GM12878 (cell line): Measurements from ENCODE around the gene RHBDD1. TPM values are rescaled to one million over a fixed set of nuclear protein-coding genes. Genes with fewer than 3 reads are reported as not detected.

ENCODE experiments used
- ATAC-seq: fragments of 200-7000 bp; cut with Tn5 transposase; 3 replicates; pipeline ENCODE4 v1.9.1; 2020; ENCODE audit warnings: mild to moderate bottlenecking, moderate library complexity
- BruUV-seq: library from RNA; stranded (reverse); fragments of 400-500 nt; replicated peaks from 2 replicates; lab custom pipeline; 2021; lab: Mats Ljungman, UMichigan
- CTCF ChIA-PET: fragments of 300-600 bp; sonication (Branson Sonifier 250); formaldehyde crosslinking; extraction: SDS; loops from one replicate; lab custom pipeline; 2021; ENCODE audit warnings: inconsistent platforms; lab: Yijun Ruan, JAX
- POLR2A ChIA-PET: fragments of 350-600 bp; formaldehyde crosslinking; extraction: SDS; loops from one replicate; lab custom pipeline; 2021; ENCODE audit warnings: inconsistent platforms; lab: Charles Lee
- RAD21 ChIA-PET: fragments of 300-600 bp; sonication (Branson Sonifier 250); formaldehyde crosslinking; loops from one replicate; lab custom pipeline; 2023; ENCODE audit warnings: antibody characterized with exemption; ENCODE audit not compliant: unreplicated experiment; lab: Charles Lee
- SMC1A ChIA-PET: fragments of 300-600 bp; sonication (Branson Sonifier 250); formaldehyde crosslinking; loops from one replicate; lab custom pipeline; 2023; ENCODE audit not compliant: unreplicated experiment, uncharacterized antibody; lab: Charles Lee
- DNase-seq: peaks from one replicate; pipeline ENCODE4 v3.0.0-alpha.2; 2011; ENCODE audit warnings: low read depth, low spot score
- FAIRE-seq: peaks from 3 replicates; lab custom pipeline; 2011; peaks lifted over from hg19 to GRCh38; lab: Jason Lieb, UNC
- H2AFZ ChIP-seq: 2 replicates; pipeline ENCODE4 v1.6.0; 2011; ENCODE audit warnings: low read depth, low read length, control low read depth; ENCODE audit not compliant: control insufficient read depth
- H3K27ac ChIP-seq: 2 replicates; pipeline ENCODE4 v1.5.1; 2011; ENCODE audit warnings: control low read depth; ENCODE audit not compliant: control insufficient read depth, insufficient read depth
- H3K27me3 ChIP-seq, 2 experiments: replicated peaks in 1 of 2; 2 replicates each; pipeline versions ENCODE4 v1.6.0 to v1.6.1; 2011; ENCODE audit warnings: low read length in 1 of 2; ENCODE audit not compliant: control insufficient read depth in 2 of 2, insufficient read depth in 2 of 2
- H3K36me3 ChIP-seq, 2 experiments: 2 replicates each; pipeline ENCODE4 v1.5.1; 2011; ENCODE audit warnings: low read length in 1 of 2; ENCODE audit not compliant: control insufficient read depth in 2 of 2, insufficient read depth in 2 of 2
- H3K4me1 ChIP-seq: 2 replicates; pipeline ENCODE4 v1.6.1; 2011; ENCODE audit warnings: mild to moderate bottlenecking, low read length, moderate library complexity, mixed read lengths; ENCODE audit not compliant: control insufficient read depth, insufficient read depth
- H3K4me2 ChIP-seq: 2 replicates; pipeline ENCODE4 v1.6.0; 2011; ENCODE audit warnings: control low read depth; ENCODE audit not compliant: control insufficient read depth, insufficient read depth
- H3K4me3 ChIP-seq: fragments of 200-600 bp; sonication (generic); 2 replicates; pipeline ENCODE4 v1.5.1; 2016
- H3K79me2 ChIP-seq: 2 replicates; pipeline ENCODE4 v1.6.0; 2011; ENCODE audit warnings: low read length; ENCODE audit not compliant: control insufficient read depth, insufficient read depth
- H3K9ac ChIP-seq: 2 replicates; pipeline ENCODE4 v1.8.0; 2011; ENCODE audit warnings: low read length, control low read depth, mixed read lengths; ENCODE audit not compliant: control insufficient read depth, insufficient read depth
- H3K9me3 ChIP-seq: replicated peaks from 3 replicates; pipeline ENCODE4 v1.5.1; 2011; ENCODE audit warnings: mild to moderate bottlenecking, low read length; ENCODE audit not compliant: control insufficient read depth, insufficient read depth
- H4K20me1 ChIP-seq: 2 replicates; pipeline ENCODE4 v1.6.0; 2011; ENCODE audit not compliant: control insufficient read depth, insufficient read depth
- BHLHE40 ChIP-seq, 2 experiments: fragments of 450-650 bp in 1 of 2; IDR thresholded peaks; 2 replicates each; pipeline ENCODE4 v1.6.1; 2011 to 2017; ENCODE audit warnings: low read depth in 2 of 2, borderline replicate concordance in 1 of 2, improper control_type of control experiment in 1 of 2, low read length in 1 of 2, mild to moderate bottlenecking in 1 of 2
- HDAC2 ChIP-seq: fragments of 200-600 bp; sonication (generic); IDR thresholded peaks from 2 replicates; pipeline ENCODE4 v1.6.1; 2017
- LARP7 ChIP-seq: fragments of 450-650 bp; IDR thresholded peaks from 2 replicates; pipeline ENCODE4 v1.6.1; 2017; ENCODE audit warnings: mild to moderate bottlenecking
- MYC ChIP-seq: IDR thresholded peaks from 2 replicates; pipeline ENCODE4 v1.6.1; 2011; ENCODE audit warnings: mild to moderate bottlenecking, low read length, moderate library complexity, inconsistent platforms; ENCODE audit not compliant: insufficient read depth, insufficient replicate concordance, insufficient read length, severe bottlenecking
- PAX8 ChIP-seq: fragments of 450-650 bp; IDR thresholded peaks from 2 replicates; pipeline ENCODE4 v1.6.1; 2017; ENCODE audit warnings: mild to moderate bottlenecking, moderate library complexity
- POLR2AphosphoS2 ChIP-seq: IDR thresholded peaks from 2 replicates; pipeline ENCODE4 v1.6.1; 2011; ENCODE audit warnings: low read depth, mild to moderate bottlenecking, low read length, improper control_type of control experiment, moderate library complexity
- SIX5 ChIP-seq: IDR thresholded peaks from 2 replicates; pipeline ENCODE4 v1.6.1; 2011; ENCODE audit warnings: mild to moderate bottlenecking, low read depth, low read length, moderate library complexity; ENCODE audit not compliant: severe bottlenecking
- SMAD1 ChIP-seq: fragments of 450-650 bp; IDR thresholded peaks from 2 replicates; pipeline ENCODE4 v1.6.1; 2018; ENCODE audit warnings: mild to moderate bottlenecking, low read depth; ENCODE audit not compliant: partially characterized antibody
- SUZ12 ChIP-seq: fragments of 200-600 bp; sonication (generic); IDR thresholded peaks from one replicate; pipeline ENCODE4 v1.6.1; 2018; ENCODE audit warnings: antibody characterized with exemption, mild to moderate bottlenecking; ENCODE audit not compliant: unreplicated experiment
- TAF1 ChIP-seq: IDR thresholded peaks from 2 replicates; pipeline ENCODE4 v1.6.1; 2011; ENCODE audit warnings: mild to moderate bottlenecking, low read depth, low read length, borderline replicate concordance
- ZNF274 ChIP-seq: IDR thresholded peaks from one replicate; pipeline ENCODE4 v1.8.0; 2011; ENCODE audit not compliant: insufficient read length, insufficient read depth
- in situ Hi-C: fragments of 300-500 bp; cut with MboI; formaldehyde crosslinking; loops from 9 replicates; pipeline ENCODE4 v1.14.3; 2018; ENCODE audit warnings: mixed read lengths
- intact Hi-C: fragments of 100-400 bp; cut with micrococcal nuclease; formaldehyde crosslinking; loops from one replicate; pipeline ENCODE4 v1.14.2; 2022; ENCODE audit not compliant: unreplicated experiment
- polyA plus RNA-seq, 11 experiments: library from polyadenylated mRNA; depleted of rRNA in 4 of 11; unstranded in 6 of 11; stranded (reverse) in 5 of 11; fragments of >200 nt; fragmentation: Nextera tagmentation in 4 of 11; fragmentation: Illumina TruSeq in 1 of 11; extraction: Ambion mirVana in 4 of 11; extraction: Trizol in 1 of 11; gene quantifications; 1 replicate in 1 of 11; 2 replicates in 10 of 11; pipeline versions ENCODE4 v1.2.1 to v1.2.3, GENCODE V29; 2011 to 2016; ENCODE audit warnings: inconsistent platforms in 2 of 11, missing spikeins in 2 of 11, low read depth in 1 of 11
- total RNA-seq, 4 experiments: library from RNA; depleted of rRNA in 3 of 4; stranded (reverse); fragments of >200 nt in 3 of 4; fragmentation: Illumina TruSeq in 1 of 4; extraction: Trizol in 1 of 4; gene quantifications; 2 replicates each; pipeline versions ENCODE4 v1.2.1 to v1.2.3, GENCODE V29; 2013 to 2021
- TF ChIP-seq, protein P1 (sequence below): fragments of 450-650 bp; formaldehyde crosslinking; IDR thresholded peaks from 2 replicates; pipeline ENCODE4 v1.4.0; 2020; ENCODE audit warnings: mild to moderate bottlenecking, moderate library complexity
- TF ChIP-seq, protein P2 (sequence below): fragments of 450-650 bp; IDR thresholded peaks from 2 replicates; pipeline ENCODE4 v1.6.1; 2017; ENCODE audit warnings: antibody characterized with exemption, mild to moderate bottlenecking, moderate library complexity
- TF ChIP-seq, protein P3 (sequence below): IDR thresholded peaks from 2 replicates; pipeline ENCODE4 v1.6.1; 2012; ENCODE audit warnings: low read depth, low read length, improper control_type of control experiment
- TF ChIP-seq, protein P4 (sequence below): IDR thresholded peaks from 2 replicates; pipeline ENCODE4 v1.6.1; 2012; ENCODE audit warnings: low read depth, low read length, improper control_type of control experiment

The RHBDD1 gene
- total and polyA plus RNA-seq, 10 of the 15 experiments (the other 5 are each of a cell fraction or from before 2014, with no cell fraction given) = 7.1 to 36.4 (median 14.7) TPM

DNA sequence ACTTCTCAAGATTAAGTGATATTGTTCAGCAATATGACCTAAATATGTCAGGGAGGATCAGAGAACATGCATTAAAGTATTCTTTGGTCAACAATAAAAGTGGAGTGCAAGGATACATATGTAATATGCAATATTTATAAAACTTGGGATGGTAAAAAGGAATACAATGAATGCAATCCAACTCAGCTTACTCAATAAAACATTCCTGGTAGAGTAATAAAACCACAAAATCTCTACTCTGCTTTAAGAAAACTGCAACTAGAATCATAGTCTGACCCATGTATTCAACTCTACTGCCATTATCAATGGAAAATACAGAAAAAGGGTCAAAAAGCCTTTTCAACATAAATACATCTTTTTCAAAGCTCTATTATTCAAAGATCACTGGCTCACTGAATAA is 47.8 kb upstream of the RHBDD1 start:
- ChIA-PET RAD21 (interaction anchor here (1.6 kb wide), 1 partner anchor 15 kb away, joined by 4 read pairs; no protein-coding TSS in a partner anchor), POLR2A (no interaction called here), SMC1A (interaction anchor here (0.8 to 5.3 kb wide), 3 partner anchors 15 to 521 kb away, joined by 3 to 26 read pairs (median 8); no protein-coding TSS in a partner anchor), CTCF (interaction anchor here (1.0 to 4.4 kb wide), 5 partner anchors 10 to 197 kb away, joined by 3 to 16 read pairs (median 6); partner anchors contain the start of gene IRS1)
- in situ Hi-C loops (no loop called here), intact Hi-C loops (no loop called here)
- Histone ChIP-seq H3K9ac (no peak overlapping the region), H3K27ac (no peak overlapping the region), H3K4me3 (no peak overlapping the region), H3K79me2 (no peaks in the 10 kb centered on the region), H4K20me1 (no peaks in the 10 kb centered on the region), H3K27me3 (no peaks in the 10 kb centered on the region), H3K4me2 (no peak overlapping the region), H3K9me3 (no peaks in the 10 kb centered on the region), H2AFZ (no peak overlapping the region), H3K4me1 (peaks cover 6% of the 10 kb centered on the region), H3K36me3 (no peaks in the 10 kb centered on the region)
- ATAC-seq (no peak), FAIRE-seq (no peak), DNase-seq (no peak)
- no TSS peak for BruUV-seq
- TF ChIP-seq MYC = no peak
- TF ChIP-seq PAX8 = no peak
- TF ChIP-seq, protein P1, sequence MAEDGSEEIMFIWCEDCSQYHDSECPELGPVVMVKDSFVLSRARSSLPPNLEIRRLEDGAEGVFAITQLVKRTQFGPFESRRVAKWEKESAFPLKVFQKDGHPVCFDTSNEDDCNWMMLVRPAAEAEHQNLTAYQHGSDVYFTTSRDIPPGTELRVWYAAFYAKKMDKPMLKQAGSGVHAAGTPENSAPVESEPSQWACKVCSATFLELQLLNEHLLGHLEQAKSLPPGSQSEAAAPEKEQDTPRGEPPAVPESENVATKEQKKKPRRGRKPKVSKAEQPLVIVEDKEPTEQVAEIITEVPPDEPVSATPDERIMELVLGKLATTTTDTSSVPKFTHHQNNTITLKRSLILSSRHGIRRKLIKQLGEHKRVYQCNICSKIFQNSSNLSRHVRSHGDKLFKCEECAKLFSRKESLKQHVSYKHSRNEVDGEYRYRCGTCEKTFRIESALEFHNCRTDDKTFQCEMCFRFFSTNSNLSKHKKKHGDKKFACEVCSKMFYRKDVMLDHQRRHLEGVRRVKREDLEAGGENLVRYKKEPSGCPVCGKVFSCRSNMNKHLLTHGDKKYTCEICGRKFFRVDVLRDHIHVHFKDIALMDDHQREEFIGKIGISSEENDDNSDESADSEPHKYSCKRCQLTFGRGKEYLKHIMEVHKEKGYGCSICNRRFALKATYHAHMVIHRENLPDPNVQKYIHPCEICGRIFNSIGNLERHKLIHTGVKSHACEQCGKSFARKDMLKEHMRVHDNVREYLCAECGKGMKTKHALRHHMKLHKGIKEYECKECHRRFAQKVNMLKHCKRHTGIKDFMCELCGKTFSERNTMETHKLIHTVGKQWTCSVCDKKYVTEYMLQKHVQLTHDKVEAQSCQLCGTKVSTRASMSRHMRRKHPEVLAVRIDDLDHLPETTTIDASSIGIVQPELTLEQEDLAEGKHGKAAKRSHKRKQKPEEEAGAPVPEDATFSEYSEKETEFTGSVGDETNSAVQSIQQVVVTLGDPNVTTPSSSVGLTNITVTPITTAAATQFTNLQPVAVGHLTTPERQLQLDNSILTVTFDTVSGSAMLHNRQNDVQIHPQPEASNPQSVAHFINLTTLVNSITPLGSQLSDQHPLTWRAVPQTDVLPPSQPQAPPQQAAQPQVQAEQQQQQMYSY (CRISPR knock-in tag) = no peak
- no peak for TF ChIP-seq LARP7
- TF ChIP-seq BHLHE40 (IDR thresholded peaks at IDR 0.05; ENCODE audit: borderline replicate concordance in 1 of 2, low read depth in 2 of 2, low read length in 1 of 2) = no peak
- TF ChIP-seq SMAD1 = no peak
- no peak for TF ChIP-seq HDAC2
- TF ChIP-seq, protein P2, sequence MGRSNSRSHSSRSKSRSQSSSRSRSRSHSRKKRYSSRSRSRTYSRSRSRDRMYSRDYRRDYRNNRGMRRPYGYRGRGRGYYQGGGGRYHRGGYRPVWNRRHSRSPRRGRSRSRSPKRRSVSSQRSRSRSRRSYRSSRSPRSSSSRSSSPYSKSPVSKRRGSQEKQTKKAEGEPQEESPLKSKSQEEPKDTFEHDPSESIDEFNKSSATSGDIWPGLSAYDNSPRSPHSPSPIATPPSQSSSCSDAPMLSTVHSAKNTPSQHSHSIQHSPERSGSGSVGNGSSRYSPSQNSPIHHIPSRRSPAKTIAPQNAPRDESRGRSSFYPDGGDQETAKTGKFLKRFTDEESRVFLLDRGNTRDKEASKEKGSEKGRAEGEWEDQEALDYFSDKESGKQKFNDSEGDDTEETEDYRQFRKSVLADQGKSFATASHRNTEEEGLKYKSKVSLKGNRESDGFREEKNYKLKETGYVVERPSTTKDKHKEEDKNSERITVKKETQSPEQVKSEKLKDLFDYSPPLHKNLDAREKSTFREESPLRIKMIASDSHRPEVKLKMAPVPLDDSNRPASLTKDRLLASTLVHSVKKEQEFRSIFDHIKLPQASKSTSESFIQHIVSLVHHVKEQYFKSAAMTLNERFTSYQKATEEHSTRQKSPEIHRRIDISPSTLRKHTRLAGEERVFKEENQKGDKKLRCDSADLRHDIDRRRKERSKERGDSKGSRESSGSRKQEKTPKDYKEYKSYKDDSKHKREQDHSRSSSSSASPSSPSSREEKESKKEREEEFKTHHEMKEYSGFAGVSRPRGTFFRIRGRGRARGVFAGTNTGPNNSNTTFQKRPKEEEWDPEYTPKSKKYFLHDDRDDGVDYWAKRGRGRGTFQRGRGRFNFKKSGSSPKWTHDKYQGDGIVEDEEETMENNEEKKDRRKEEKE = no peak
- TF ChIP-seq POLR2AphosphoS2 = no peak
- TF ChIP-seq, protein P3, sequence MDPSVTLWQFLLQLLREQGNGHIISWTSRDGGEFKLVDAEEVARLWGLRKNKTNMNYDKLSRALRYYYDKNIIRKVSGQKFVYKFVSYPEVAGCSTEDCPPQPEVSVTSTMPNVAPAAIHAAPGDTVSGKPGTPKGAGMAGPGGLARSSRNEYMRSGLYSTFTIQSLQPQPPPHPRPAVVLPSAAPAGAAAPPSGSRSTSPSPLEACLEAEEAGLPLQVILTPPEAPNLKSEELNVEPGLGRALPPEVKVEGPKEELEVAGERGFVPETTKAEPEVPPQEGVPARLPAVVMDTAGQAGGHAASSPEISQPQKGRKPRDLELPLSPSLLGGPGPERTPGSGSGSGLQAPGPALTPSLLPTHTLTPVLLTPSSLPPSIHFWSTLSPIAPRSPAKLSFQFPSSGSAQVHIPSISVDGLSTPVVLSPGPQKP = no peak
- TF ChIP-seq SIX5 = no peak
- no peak for TF ChIP-seq ZNF274
- TF ChIP-seq SUZ12 = no peak
- TF ChIP-seq TAF1 = no peak
- TF ChIP-seq, protein P4, sequence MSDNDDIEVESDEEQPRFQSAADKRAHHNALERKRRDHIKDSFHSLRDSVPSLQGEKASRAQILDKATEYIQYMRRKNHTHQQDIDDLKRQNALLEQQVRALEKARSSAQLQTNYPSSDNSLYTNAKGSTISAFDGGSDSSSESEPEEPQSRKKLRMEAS = no peak
